ENCODE results near the gene SEMA4D.

The SEMA4D gene

GRCh38 chr9:89512382-89512781, 14.5 kb upstream of the SEMA4D start:
- Histone ChIP-seq H3K27me3 (peaks cover 0 to 15% of the 10 kb centered on the region in 2 donors), H3K4me1 (no peaks in the 10 kb centered on the region), H3K4me3 (no peak overlapping the region), H3K27ac (no peak overlapping the region), H3K9me3 (no peaks in the 10 kb centered on the region), H3K36me3 (no peaks in the 10 kb centered on the region)
- DNase-seq, result no peak
- intact Hi-C loops (cut with DNase I; ENCODE audit: low total_unique reads), result no loop called here
- TF ChIP-seq, protein P1, sequence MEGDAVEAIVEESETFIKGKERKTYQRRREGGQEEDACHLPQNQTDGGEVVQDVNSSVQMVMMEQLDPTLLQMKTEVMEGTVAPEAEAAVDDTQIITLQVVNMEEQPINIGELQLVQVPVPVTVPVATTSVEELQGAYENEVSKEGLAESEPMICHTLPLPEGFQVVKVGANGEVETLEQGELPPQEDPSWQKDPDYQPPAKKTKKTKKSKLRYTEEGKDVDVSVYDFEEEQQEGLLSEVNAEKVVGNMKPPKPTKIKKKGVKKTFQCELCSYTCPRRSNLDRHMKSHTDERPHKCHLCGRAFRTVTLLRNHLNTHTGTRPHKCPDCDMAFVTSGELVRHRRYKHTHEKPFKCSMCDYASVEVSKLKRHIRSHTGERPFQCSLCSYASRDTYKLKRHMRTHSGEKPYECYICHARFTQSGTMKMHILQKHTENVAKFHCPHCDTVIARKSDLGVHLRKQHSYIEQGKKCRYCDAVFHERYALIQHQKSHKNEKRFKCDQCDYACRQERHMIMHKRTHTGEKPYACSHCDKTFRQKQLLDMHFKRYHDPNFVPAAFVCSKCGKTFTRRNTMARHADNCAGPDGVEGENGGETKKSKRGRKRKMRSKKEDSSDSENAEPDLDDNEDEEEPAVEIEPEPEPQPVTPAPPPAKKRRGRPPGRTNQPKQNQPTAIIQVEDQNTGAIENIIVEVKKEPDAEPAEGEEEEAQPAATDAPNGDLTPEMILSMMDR (IDR thresholded peaks at IDR 0.05), result no peak

DNA sequence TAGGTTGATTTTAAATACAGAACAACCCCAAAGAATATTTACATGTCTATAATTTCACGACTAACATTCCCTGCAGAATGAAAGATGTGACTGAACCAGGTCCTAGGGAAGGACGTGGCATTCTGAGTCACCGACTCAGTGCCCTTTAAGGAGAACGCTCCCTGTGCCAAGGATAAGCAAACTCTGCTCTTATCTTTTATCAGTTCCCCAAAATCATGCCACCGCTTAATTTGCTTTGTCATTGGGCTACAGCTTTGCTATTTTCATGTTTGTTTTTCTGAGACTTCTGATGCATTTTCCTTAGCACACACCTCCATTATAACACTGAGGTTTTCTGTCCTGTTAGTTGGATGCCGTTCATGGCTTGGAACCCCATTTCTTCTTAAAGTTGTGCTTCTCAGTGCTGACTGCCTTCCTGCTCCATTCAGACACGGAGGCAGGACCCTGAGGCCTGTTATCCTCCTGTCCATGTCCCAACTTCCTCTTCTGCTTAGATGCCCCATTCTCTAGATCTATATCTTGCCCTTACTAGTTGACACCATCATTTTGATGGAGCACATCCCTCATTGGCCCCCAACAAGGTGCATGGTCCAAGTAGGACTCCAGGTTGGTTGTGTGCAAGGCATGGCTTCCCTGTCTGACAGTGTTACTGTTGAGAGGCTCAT, 11.2 kb upstream of the SEMA4D start:
- no peak overlapping the region for H3K27ac ChIP-seq

DNA sequence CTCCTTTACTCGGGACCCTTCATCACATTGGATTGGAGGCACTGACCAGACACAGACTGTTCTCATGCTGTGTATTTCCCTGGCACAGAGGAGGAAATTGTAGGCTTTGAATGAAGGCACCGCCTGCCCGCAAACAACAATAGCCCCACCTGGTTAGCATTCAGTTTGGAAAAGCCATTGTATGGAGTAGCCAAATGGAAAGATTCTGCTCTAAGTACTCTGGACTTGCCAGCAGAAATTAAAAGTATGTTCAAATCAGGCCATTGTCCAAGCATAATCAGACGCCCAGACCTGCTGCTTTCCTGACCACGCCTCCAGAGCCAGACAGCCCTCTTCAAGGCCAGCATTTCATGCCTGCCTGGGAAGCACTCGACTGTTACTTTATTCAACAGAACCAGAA, 8.0 kb upstream of the SEMA4D start:
- no peak overlapping the region for H3K4me3 ChIP-seq
- H3K36me3 ChIP-seq, result no peaks in the 10 kb centered on the region
- H3K9me3 ChIP-seq, result no peaks in the 10 kb centered on the region
- DNase-seq, result no peak
- no peaks in the 10 kb centered on the region for H3K4me1 ChIP-seq
- intact Hi-C loops (cut with DNase I; ENCODE audit: low total_unique reads), result no loop called here
- H3K27ac ChIP-seq, result no peak overlapping the region
- TF ChIP-seq, protein P1 (IDR thresholded peaks at IDR 0.05), result no peak
- H3K27me3 ChIP-seq, result peaks cover 0 to 5% of the 10 kb centered on the region in 2 donors

More for the DNA sequence above, 11.2 kb upstream of the SEMA4D start:
- Histone ChIP-seq H3K27me3 (peaks cover 0 to 15% of the 10 kb centered on the region in 2 donors), H3K4me3 (no peak overlapping the region), H3K36me3 (no peaks in the 10 kb centered on the region), H3K4me1 (no peaks in the 10 kb centered on the region), H3K9me3 (no peaks in the 10 kb centered on the region)
- TF ChIP-seq, protein P1 (IDR thresholded peaks at IDR 0.05), result no peak
- intact Hi-C loops (cut with DNase I; ENCODE audit: low total_unique reads), result no loop called here
- DNase-seq, result no peak

- intact Hi-C loops (cut with DNase I; ENCODE audit: low total_unique reads), result no loop called here
- Histone ChIP-seq H3K27me3 (no peaks in the 10 kb centered on the region), H3K27ac (no peak overlapping the region), H3K36me3 (no peaks in the 10 kb centered on the region), H3K4me3 (no peak overlapping the region), H3K4me1 (no peaks in the 10 kb centered on the region), H3K9me3 (no peaks in the 10 kb centered on the region)
- TF ChIP-seq, protein P1 (IDR thresholded peaks at IDR 0.05), result no peak
- no peak for DNase-seq
Observed at GRCh38 chr9:89505048-89505447, 7.1 kb upstream of the SEMA4D start.

DNA sequence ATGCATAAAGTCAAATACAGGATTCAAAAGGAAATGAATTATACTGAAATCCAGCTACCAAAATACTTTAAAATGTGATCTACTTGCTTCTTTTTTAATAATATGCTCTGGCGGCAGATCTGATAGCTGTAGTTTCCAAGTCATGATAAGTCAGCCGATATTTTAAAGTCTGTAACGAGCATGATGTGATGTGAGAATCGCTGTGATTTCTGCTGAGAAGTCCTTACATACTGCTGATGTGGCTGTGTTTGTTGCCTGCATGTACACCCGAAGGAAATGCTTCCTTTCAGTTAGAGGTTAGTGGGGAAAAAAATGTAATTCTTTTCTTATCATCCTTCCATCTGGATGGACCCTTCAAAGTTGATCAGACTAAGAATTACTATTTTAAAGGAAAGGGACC, 4.8 kb upstream of the SEMA4D start:
- DNase-seq, result no peak
- no peaks in the 10 kb centered on the region for H3K4me1 ChIP-seq
- H3K9me3 ChIP-seq, result no peaks in the 10 kb centered on the region
- TF ChIP-seq, protein P1 (IDR thresholded peaks at IDR 0.05), result no peak
- intact Hi-C loops (cut with DNase I; ENCODE audit: low total_unique reads), result no loop called here
- no peak overlapping the region for H3K27ac ChIP-seq
- no peak overlapping the region for H3K4me3 ChIP-seq
- H3K27me3 ChIP-seq, result no peaks in the 10 kb centered on the region
- no peaks in the 10 kb centered on the region for H3K36me3 ChIP-seq

All from tibial artery (tissue), 4 donors.